Activated T-cell treated with anti-CD3 and anti-CD28 coated beads, Interleukin-2, amount 50 U/mL, for 72 hours (primary cell): ENCODE measurements around the gene SKIC8. TPM values are rescaled to one million over a fixed set of nuclear protein-coding genes. Genes with fewer than 3 reads are reported as not detected.

ENCODE experiments used
- ATAC-seq, 2 donors: fragments of 150-1000 bp; cut with Tn5 transposase; replicated peaks in 1 of 2; 2 replicates each; pipeline ENCODE4 v1.10.0; 2021; ENCODE audit warnings: moderate library complexity in 2 of 2, mild to moderate bottlenecking in 1 of 2
- DNase-seq, 2 donors: peaks; one replicate each; pipeline ENCODE4 v3.0.0; 2021 to 2022; ENCODE audit warnings: mixed read lengths in 1 of 2
- H3K27ac Mint-ChIP-seq: one replicate; pipeline ENCODE4 v1.8.0; 2022; ENCODE audit warnings: mild to moderate bottlenecking, moderate library complexity, mixed read lengths
- H3K27me3 Mint-ChIP-seq: one replicate; pipeline ENCODE4 v1.8.0; 2022; ENCODE audit warnings: low read depth, mixed read lengths
- H3K36me3 Mint-ChIP-seq, 2 donors: one replicate each; pipeline ENCODE4 v1.8.0; 2022; ENCODE audit warnings: mixed read lengths in 2 of 2, mild to moderate bottlenecking in 1 of 2; ENCODE audit not compliant: insufficient read depth in 2 of 2
- H3K4me1 Mint-ChIP-seq: one replicate; pipeline ENCODE4 v1.8.0; 2022; ENCODE audit warnings: low read depth, mixed read lengths
- H3K4me3 Mint-ChIP-seq, 2 donors: one replicate each; pipeline ENCODE4 v1.8.0; 2022; ENCODE audit warnings: mild to moderate bottlenecking in 2 of 2, mixed read lengths in 2 of 2, moderate library complexity in 2 of 2
- H3K9me3 Mint-ChIP-seq, 2 donors: one replicate each; pipeline ENCODE4 v1.8.0; 2022; ENCODE audit warnings: mixed read lengths in 2 of 2
- total RNA-seq, 2 donors: library from RNA; stranded (reverse); gene quantifications; one replicate each; pipeline ENCODE4 v1.2.3, GENCODE V29; 2022

The SKIC8 gene
- 10 to 100 TPM; 31.0 to 31.3 TPM for total RNA-seq

DNA sequence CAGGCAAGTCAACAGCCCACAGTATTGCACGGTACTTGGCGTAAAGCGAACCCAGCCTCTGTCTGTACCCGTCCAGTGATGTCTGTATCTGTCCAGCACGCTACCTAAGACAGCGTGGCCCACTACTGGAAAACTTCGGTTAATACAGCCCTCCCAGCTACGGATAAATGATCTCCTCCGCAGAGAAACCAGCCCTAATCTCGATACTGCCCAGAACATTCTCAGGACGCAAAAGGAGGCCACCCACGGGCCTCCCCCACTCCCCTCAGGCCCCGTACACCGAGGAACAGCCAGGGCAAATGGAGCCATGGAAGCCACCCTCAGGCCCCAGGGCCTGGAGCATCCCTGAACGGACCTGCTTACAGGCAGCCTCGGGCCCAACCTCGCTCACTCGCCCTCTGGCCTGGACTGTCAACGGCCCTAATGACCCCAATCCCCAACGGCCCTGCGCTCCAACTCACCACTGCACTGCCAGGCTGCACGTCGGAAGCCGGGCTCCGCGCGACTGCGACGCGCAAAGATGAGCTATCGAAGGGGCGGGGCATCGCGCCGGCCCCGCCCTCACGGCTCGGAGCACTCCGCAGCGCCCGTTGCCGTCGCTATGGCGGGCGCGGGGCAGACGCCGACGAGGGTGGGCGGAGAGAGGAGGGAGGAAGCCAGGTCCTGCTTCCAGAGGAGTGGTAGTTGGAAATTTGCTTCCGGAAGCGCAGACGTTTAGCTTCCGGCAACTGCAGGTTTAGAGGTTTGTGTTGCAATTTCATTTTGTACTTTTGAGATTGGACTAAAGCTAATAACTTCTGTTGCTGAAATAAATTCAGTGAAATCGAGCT, at the start of gene SKIC8:
SKIC8 (minus strand) TSS at position 509 of the 830 bp plus-strand sequence. CDS start 3,923 bp downstream, outside the sequence.
- H3K9me3 Mint-ChIP-seq = no peaks in the 10 kb centered on the region
- H3K4me1 Mint-ChIP-seq = peaks cover 59% of the 10 kb centered on the region
- peak; percentile 96 to 97 for ATAC-seq
- H3K27me3 Mint-ChIP-seq = no peaks in the 10 kb centered on the region
- H3K4me3 Mint-ChIP-seq = peak within 1 kb of the TSS; percentile 92 to 99
- H3K36me3 Mint-ChIP-seq = peaks cover 0 to 1% of the 10 kb centered on the region in 2 donors
- H3K27ac Mint-ChIP-seq = peak within 1 kb of the TSS; percentile 89
- DNase-seq = peak; percentile 93 to 94

DNA sequence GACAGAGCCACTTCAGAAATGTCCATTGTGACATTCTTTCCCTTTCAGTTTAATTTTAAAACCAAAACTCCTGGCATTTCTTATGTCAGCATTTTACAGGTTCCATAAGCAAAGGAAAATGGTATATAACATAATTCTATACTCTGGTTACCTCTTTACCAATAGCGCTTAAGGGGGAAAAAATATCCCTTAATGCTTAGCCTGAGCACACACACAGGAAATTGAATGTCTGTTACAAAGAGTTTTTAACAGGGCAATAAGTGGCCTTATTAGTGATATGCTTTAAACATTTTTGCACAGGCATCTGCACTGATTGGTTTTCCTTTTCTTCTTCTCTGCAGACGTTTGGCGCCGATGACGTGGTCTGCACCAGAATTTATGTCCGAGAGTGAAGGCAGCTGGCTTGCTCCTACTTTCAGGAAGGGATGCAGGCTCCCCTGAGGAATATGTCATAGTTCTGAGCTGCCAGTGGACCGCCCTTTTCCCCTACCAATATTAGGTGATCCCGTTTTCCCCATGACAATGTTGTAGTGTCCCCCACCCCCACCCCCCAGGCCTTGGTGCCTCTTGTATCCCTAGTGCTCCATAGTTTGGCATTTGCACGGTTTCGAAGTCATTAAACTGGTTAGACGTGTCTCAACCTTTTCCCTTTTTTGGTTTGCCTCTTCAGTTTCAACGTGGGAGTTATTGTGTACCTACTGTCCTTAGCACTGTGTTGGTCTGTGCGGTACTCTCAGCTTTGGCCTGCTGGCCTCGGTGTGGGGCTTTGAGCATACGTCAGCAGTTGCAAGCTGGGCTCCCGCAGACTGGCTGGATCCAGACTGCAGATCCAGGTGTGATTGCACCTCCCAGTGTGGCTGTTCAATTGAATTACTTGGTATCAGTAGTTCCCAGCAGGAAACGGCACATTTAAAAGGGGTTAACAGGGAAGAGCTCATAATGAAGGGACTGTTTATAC, 48.5 kb upstream of the SKIC8 start:
- ATAC-seq (no peak), DNase-seq (no peak)
- Mint-ChIP-seq H3K4me1 (peaks cover 11% of the 10 kb centered on the region), H3K27ac (no peak overlapping the region), H3K9me3 (no peaks in the 10 kb centered on the region), H3K4me3 (no peak overlapping the region), H3K27me3 (peaks cover 6% of the 10 kb centered on the region), H3K36me3 (no peaks in the 10 kb centered on the region)

DNA sequence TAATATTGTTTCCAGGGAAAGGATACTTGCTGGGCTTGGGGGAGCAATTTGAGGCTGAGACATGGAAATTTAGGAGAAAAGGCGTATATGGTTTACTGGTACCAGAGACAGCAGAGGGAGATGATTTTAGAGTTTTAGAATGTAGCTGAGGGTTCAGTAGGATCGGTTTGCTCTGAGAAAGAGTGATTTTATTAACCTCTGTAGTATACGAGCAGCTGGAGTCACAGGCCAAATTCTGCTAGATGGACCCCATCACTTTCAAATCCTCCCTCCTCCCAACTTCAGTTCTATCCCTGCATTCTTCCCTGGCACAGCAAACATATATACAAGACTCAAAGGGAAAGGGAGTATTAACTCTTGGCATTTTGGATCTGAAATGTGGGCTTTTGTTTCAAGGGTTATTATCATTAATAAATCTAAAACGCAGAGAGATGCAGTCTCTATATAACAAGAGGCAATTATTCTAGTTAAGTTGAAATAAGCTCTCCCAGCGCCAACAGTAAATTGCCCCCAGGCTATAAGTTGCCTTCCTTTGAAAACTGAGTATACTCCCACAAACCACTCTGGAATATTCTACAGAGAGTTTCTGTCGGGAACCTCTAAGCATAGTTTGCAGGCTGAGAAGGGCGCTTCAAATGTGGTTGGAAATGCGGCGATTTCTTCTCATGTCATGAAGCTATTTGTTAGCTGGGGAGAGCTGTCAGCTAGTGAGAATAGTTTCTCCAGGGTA, 46.2 kb upstream of the SKIC8 start:
- Mint-ChIP-seq H3K27ac (no peak overlapping the region), H3K9me3 (no peaks in the 10 kb centered on the region), H3K4me1 (no peaks in the 10 kb centered on the region), H3K27me3 (peaks cover 17% of the 10 kb centered on the region), H3K4me3 (no peak overlapping the region), H3K36me3 (no peaks in the 10 kb centered on the region)
- DNase-seq (no peak), ATAC-seq (no peak)

DNA sequence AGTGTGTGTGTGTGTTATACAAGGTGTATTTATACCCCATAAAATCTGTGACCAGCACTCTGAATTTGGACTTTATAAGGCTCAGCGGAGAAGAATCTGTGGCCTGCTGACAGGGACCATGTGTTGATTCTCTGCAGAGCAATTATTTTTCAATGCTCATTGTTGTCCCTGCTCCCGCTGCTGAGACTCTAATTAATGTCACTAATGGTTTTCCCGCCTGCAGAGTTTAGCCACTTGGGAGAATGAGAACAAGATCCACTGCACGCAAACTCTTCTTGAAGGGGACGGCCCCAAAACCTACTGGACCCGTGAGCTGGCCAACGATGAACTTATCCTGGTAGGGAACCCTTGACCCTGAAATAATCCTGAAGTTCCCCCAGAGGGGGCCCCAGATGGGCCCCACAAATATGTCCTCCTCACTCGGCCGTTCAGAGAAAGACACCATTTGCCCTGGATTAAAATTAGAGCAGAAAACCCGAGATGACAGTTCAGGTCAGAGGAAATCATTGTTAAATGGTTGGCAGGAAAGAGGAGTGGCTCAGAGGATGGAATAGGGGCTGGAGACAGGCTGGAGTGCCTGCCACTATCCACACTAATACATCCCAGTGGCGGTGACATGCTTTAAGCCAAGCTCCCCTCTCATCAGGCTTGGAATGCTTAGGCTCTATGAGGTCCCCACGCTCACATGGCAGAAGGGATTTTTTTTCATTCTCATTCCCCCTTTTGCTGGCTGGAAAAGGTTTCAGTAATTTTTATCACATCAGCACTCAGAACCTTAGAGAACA, 44.1 kb upstream of the SKIC8 start:
- no peak for ATAC-seq
- H3K27ac Mint-ChIP-seq = no peak overlapping the region
- no peaks in the 10 kb centered on the region for H3K4me1 Mint-ChIP-seq

DNA sequence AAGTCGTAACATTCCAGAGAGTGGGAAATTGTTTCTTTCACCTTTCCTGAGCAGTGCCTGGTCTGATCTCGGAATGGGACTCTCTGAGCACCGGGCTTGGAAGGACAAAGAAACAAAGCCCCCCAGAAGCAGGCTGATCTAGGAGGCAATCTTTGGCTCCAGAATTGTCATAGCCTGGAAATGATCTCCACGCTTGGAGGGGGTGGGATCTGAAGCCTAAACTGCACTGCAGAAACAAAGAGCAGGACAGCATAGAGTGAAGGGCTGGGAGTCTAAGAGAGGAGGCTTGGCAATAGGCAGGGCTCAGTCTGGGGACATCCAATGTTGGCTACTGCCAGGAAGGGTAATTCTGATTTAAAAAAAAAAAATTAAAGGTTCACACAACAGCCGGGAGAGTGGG, 42.6 kb upstream of the SKIC8 start:
- no peak overlapping the region for H3K4me3 Mint-ChIP-seq
- ATAC-seq = no peak
- no peaks in the 10 kb centered on the region for H3K9me3 Mint-ChIP-seq
- DNase-seq = no peak
- no peaks in the 10 kb centered on the region for H3K36me3 Mint-ChIP-seq
- H3K27me3 Mint-ChIP-seq = peaks cover 36% of the 10 kb centered on the region
- no peaks in the 10 kb centered on the region for H3K4me1 Mint-ChIP-seq
- no peak overlapping the region for H3K27ac Mint-ChIP-seq

More for the DNA sequence above, 44.1 kb upstream of the SKIC8 start:
- H3K27me3 Mint-ChIP-seq = peaks cover 33% of the 10 kb centered on the region
- DNase-seq = no peak
- H3K9me3 Mint-ChIP-seq = no peaks in the 10 kb centered on the region
- no peak overlapping the region for H3K4me3 Mint-ChIP-seq
- no peaks in the 10 kb centered on the region for H3K36me3 Mint-ChIP-seq

DNA sequence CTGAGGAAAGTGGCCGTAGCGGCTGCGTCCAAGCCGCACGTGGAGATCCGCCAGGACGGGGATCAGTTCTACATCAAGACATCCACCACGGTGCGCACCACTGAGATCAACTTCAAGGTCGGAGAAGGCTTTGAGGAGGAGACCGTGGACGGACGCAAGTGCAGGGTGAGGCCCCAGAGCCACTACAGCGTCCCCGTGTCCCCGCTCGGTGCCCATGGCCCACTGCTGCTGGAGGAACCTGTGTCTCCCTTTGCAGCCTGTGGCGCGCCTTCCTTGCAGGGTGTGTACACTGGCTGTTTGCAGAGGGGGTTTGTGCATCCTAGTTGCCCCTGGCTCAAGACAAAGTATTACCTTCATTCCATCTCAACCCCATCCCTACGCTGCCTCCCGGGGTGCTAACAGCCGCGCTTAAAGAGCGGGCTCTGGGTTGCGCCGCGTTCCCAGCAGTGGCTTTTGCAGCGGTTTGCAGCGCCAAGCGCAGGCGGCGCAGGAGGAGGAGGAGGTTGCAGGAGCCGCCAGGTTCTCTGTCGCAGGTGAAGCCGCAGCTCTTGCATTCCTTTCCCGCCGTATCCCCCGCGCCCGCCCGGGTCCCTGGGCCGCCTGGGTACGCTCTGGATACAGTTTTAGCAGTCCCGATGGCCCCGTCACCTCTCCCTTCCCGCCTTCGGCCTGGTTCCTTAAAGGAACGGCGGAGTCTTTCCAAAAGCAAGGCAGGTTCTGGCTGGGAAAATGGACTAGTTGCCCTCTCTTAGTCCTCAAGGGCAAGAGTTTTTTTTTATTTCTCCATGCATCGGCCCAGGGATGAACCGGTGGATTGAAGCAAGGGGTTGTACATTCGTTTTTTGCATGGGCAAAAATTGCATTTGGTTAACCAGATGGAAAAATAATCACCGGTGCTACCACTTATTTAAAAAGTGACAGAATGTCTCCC, 41.9 kb upstream of the SKIC8 start:
- ATAC-seq = no peak
- H3K27me3 Mint-ChIP-seq = peaks cover 36% of the 10 kb centered on the region

DNA sequence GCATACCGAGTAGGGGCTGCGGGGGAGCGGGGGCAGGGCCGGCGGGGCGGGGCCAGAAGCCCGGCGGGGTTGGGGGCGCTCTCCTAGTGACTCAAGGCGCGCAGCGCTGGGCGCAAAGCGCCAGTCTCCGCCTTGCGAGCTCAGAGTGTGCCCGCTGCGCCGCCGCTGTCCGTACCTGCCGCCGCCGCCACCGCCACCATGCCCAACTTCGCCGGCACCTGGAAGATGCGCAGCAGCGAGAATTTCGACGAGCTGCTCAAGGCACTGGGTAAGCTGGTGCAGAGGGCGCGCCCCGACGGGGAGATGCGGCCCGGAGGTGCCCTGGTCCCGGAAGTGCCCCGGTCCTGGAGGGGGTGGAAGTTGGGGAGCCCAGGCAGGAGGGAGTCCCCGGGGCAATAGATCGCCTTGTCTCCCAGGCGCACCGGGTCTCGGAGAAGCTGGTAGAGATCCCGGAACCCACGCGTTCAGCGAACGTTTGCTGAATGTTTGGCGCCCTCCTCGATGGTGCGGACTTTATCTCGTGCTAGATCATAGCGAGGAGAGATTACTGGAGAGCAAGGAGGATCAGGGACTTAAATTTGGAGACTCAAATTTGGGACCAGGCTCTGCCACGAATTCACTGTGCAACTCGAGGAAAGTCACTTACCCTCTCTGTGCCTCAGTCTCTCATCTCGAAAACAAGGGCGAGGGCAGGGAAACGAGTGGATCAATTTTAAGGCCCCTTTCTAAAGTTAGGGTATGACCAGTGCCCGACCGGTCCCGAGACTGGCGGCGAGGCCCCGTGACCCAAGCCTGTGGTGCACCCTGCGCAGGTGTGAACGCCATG, 41.0 kb upstream of the SKIC8 start, which contains the start of gene CRABP1:
CRABP1 (plus strand) TSS at position 123 of the 826 bp plus-strand sequence; CDS start at position 199, 76 bp downstream.
- Mint-ChIP-seq H3K36me3 (no peaks in the 10 kb centered on the region), H3K27ac (no peak within 1 kb of the TSS), H3K27me3 (peaks cover 36% of the 10 kb centered on the region), H3K4me3 (peak within 1 kb of the TSS; percentile 42 to 52), H3K4me1 (no peaks in the 10 kb centered on the region), H3K9me3 (no peaks in the 10 kb centered on the region)
- DNase-seq (peak in 1 of 2 donors; percentile 17), ATAC-seq (peak; percentile 22 to 33)

More for the DNA sequence above, 41.9 kb upstream of the SKIC8 start:
- H3K4me1 Mint-ChIP-seq = no peaks in the 10 kb centered on the region
- no peaks in the 10 kb centered on the region for H3K9me3 Mint-ChIP-seq
- H3K4me3 Mint-ChIP-seq = peak overlapping the region in 1 of 2 donors; percentile 52
- DNase-seq = no peak
- H3K27ac Mint-ChIP-seq = no peak overlapping the region
- no peaks in the 10 kb centered on the region for H3K36me3 Mint-ChIP-seq

DNA sequence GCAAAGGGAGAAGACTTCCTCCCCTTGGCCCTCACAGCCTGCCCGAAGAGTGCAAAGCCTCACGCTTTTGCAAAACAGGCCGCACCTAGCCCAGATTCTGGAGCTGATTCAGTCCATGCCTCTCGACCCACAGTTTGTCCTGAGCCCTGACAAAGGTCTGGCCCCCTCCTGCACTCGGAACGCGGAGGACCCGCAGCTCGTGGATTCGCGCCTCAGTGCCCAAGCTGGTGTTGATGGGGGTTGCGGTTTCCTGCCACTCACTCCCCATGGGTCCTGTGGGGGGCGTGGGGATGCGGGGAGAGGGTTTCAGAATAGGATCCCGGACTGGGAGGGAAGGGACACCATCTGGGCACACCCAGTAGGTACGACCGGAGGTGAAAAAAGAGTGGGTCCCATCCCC, 40.1 kb upstream of the SKIC8 start:
- Mint-ChIP-seq H3K27me3 (peaks cover 36% of the 10 kb centered on the region), H3K27ac (no peak overlapping the region), H3K4me3 (no peak overlapping the region), H3K4me1 (no peaks in the 10 kb centered on the region), H3K9me3 (no peaks in the 10 kb centered on the region), H3K36me3 (no peaks in the 10 kb centered on the region)
- DNase-seq (no peak), ATAC-seq (no peak)

DNA sequence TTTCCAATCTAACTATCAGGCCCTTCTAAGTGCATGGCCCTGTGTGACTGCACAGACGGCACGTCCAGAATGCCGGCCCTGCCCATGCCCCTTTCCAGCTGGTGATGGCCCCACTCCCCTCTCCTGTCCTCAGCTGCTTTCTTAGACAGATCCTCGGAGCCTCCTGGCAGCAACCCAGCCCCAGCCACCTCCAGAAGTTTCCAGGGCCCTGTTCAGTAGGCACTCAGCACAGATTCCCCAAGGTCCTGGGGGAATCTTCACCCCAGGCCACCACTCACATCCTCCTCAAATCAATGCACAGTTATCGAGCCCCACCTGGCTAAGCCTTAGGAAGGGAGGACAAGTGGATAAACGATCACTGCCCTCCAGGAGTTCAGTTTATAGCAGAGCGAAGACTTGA, 39.4 kb upstream of the SKIC8 start:
- DNase-seq (no peak), ATAC-seq (no peak)
- Mint-ChIP-seq H3K9me3 (no peaks in the 10 kb centered on the region), H3K36me3 (no peaks in the 10 kb centered on the region), H3K27me3 (peaks cover 36% of the 10 kb centered on the region), H3K27ac (no peak overlapping the region), H3K4me1 (no peaks in the 10 kb centered on the region), H3K4me3 (no peak overlapping the region)

DNA sequence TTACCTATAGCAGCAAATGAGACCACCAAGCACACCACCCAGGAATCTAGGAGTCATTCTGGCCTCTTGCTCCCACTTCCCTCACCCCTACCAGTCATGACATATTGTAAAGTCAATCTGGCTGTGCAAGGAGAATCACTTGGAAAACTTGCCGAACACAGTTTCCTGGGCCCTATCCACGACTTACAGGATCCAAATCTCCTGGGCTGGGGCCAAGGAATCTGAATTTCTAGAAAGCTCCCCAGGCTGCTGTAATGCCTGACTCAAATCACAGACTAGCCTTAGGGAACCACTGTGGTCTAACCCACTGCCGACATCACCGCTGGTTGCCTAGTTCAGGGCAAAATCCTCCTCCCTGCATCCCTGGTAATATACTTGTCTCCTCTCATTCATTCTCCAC, 36.6 kb upstream of the SKIC8 start:
- Mint-ChIP-seq H3K27me3 (peaks cover 24% of the 10 kb centered on the region), H3K9me3 (no peaks in the 10 kb centered on the region)

DNA sequence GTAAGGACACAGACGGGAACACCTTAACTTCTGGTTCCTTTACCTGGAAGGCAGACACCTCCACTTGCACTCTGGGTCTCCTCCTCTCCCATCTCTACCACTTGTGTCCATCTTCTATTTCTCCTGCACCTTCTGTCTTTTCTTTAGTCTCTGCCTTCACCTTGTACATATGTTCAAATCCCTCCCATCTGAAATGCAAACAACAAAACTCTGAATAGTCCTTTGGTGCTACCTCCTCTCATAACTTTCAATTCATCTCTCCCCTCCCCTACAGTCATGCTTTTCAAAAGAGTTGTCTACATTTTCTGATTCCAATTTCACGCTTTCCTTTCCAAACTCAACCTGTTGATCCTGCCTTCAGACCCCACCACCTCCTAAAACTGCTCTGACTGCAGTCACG, 35.4 kb upstream of the SKIC8 start:
- DNase-seq (no peak), ATAC-seq (no peak)
- H3K27ac Mint-ChIP-seq = no peak overlapping the region

More for the DNA sequence above, 36.6 kb upstream of the SKIC8 start:
- Mint-ChIP-seq H3K4me3 (no peak overlapping the region), H3K4me1 (no peaks in the 10 kb centered on the region), H3K36me3 (no peaks in the 10 kb centered on the region), H3K27ac (no peak overlapping the region)
- ATAC-seq (no peak), DNase-seq (no peak)

More for the DNA sequence above, 35.4 kb upstream of the SKIC8 start:
- Mint-ChIP-seq H3K4me3 (no peak overlapping the region), H3K36me3 (no peaks in the 10 kb centered on the region), H3K9me3 (no peaks in the 10 kb centered on the region), H3K27me3 (peaks cover 22% of the 10 kb centered on the region), H3K4me1 (no peaks in the 10 kb centered on the region)
